HepG2 (cell line): ENCODE results near the gene LTBR. TPM values are rescaled to one million over a fixed set of nuclear protein-coding genes. Genes with fewer than 3 reads are reported as not detected.

Experiments
- CBX2 ChIP-seq, 2 experiments: fragments of 200-600 bp in 1 of 2; sonication (generic); formaldehyde crosslinking in 1 of 2; IDR thresholded peaks; 2 replicates each; pipeline versions ENCODE4 v1.7.0 to v1.8.1; 2018 to 2022; ENCODE audit warnings: low read depth in 2 of 2, low read length in 1 of 2, mild to moderate bottlenecking in 1 of 2, missing genetic modification reagents in 1 of 2
- CHD2 ChIP-seq: IDR thresholded peaks from 2 replicates; pipeline ENCODE4 v1.6.1; 2011; ENCODE audit warnings: low read depth, low read length, improper control_type of control experiment
- GATA4 ChIP-seq: sonication (generic); IDR thresholded peaks from 2 replicates; pipeline ENCODE4 v1.6.1; 2016; ENCODE audit warnings: antibody characterized with exemption, low read depth, borderline replicate concordance
- IRX3 ChIP-seq: sonication (generic); formaldehyde crosslinking; IDR thresholded peaks from 2 replicates; pipeline ENCODE4 v1.8.1; 2023; ENCODE audit warnings: mild to moderate bottlenecking, low read depth, missing genetic modification reagents, borderline replicate concordance
- NFIC ChIP-seq: IDR thresholded peaks from 2 replicates; pipeline ENCODE4 v1.6.1; 2012; ENCODE audit warnings: mild to moderate bottlenecking, low read length, inconsistent platforms
- POLR2G ChIP-seq: fragments of 200-400 bp; formaldehyde crosslinking; IDR thresholded peaks from 2 replicates; pipeline ENCODE4 v1.6.1; 2018; ENCODE audit warnings: mild to moderate bottlenecking, low read depth, low read length, moderate library complexity
- RXRB ChIP-seq: IDR thresholded peaks from 2 replicates; pipeline ENCODE4 v1.6.1; 2016; ENCODE audit warnings: borderline replicate concordance, missing genetic modification reagents, missing compliant biosample characterization
- ZFP1 ChIP-seq: IDR thresholded peaks from 2 replicates; pipeline ENCODE4 v1.6.1; 2016
- ZFY ChIP-seq: sonication (generic); formaldehyde crosslinking; IDR thresholded peaks from 2 replicates; pipeline ENCODE4 v1.4.0; 2020; ENCODE audit warnings: missing genetic modification reagents
- ZNF124 ChIP-seq: sonication (generic); formaldehyde crosslinking; IDR thresholded peaks from 2 replicates; pipeline ENCODE4 v1.4.0; 2020; ENCODE audit warnings: missing genetic modification reagents
- ZNF225 ChIP-seq: sonication (generic); formaldehyde crosslinking; IDR thresholded peaks from 2 replicates; pipeline ENCODE4 v1.4.0; 2020; ENCODE audit warnings: mild to moderate bottlenecking, missing genetic modification reagents
- ZNF274 ChIP-seq: sonication (generic); formaldehyde crosslinking; IDR thresholded peaks from 2 replicates; pipeline ENCODE4 v1.5.1; 2020; ENCODE audit warnings: mild to moderate bottlenecking, missing genetic modification reagents
- ZNF383 ChIP-seq: sonication (generic); formaldehyde crosslinking; IDR thresholded peaks from 2 replicates; pipeline ENCODE4 v1.4.0; 2020; ENCODE audit warnings: missing genetic modification reagents, mild to moderate bottlenecking, borderline replicate concordance
- ZNF572 ChIP-seq: sonication (generic); formaldehyde crosslinking; IDR thresholded peaks from 2 replicates; pipeline ENCODE4 v1.5.1; 2020; ENCODE audit warnings: mild to moderate bottlenecking, missing genetic modification reagents
- ZNF737 ChIP-seq: sonication (generic); formaldehyde crosslinking; IDR thresholded peaks from 2 replicates; pipeline ENCODE4 v1.5.0; 2020; ENCODE audit warnings: missing genetic modification reagents, mild to moderate bottlenecking, borderline replicate concordance
- polyA plus RNA-seq, 8 experiments: library from polyadenylated mRNA; depleted of rRNA in 3 of 8; stranded (reverse) in 7 of 8; unstranded in 1 of 8; fragments of >200 nt; fragmentation: Illumina TruSeq in 4 of 8; extraction: Trizol in 4 of 8; gene quantifications; 2 replicates each; pipeline versions ENCODE4 v1.2.1 to v1.2.3, GENCODE V29; 2011 to 2016; ENCODE audit warnings: low read depth in 4 of 8, missing spikeins in 1 of 8, mixed read lengths in 1 of 8; ENCODE audit not compliant: insufficient read depth in 1 of 8
- total RNA-seq, 5 experiments: library from RNA; depleted of rRNA; stranded (reverse); fragments of >200 nt; fragmentation: Illumina TruSeq; extraction: Trizol; gene quantifications; 2 replicates each; pipeline ENCODE4 v1.2.3, GENCODE V29; 2016; ENCODE audit warnings: low read depth in 1 of 5
- TF ChIP-seq, protein P1 (sequence below): sonication (generic); formaldehyde crosslinking; IDR thresholded peaks from 2 replicates; pipeline ENCODE4 v1.8.1; 2023; ENCODE audit warnings: mild to moderate bottlenecking, inconsistent platforms, moderate library complexity, missing genetic modification reagents, borderline replicate concordance
- TF ChIP-seq, protein P2 (sequence below): sonication (generic); formaldehyde crosslinking; IDR thresholded peaks from 2 replicates; pipeline ENCODE4 v1.4.0; 2020; ENCODE audit warnings: missing genetic modification reagents; ENCODE audit errors: not compliant biosample characterization
- TF ChIP-seq, protein P3 (sequence below): sonication (generic); formaldehyde crosslinking; IDR thresholded peaks from 2 replicates; pipeline ENCODE4 v1.8.1; 2022; ENCODE audit warnings: mild to moderate bottlenecking, missing genetic modification reagents
- TF ChIP-seq, protein P4 (sequence below): sonication (generic); formaldehyde crosslinking; IDR thresholded peaks from 2 replicates; pipeline ENCODE4 v1.8.0; 2022; ENCODE audit warnings: low read depth, missing genetic modification reagents
- TF ChIP-seq, protein P5 (sequence below): sonication (generic); formaldehyde crosslinking; IDR thresholded peaks from 2 replicates; pipeline ENCODE4 v1.5.0; 2020; ENCODE audit warnings: missing genetic modification reagents
- TF ChIP-seq, protein P6 (sequence below): sonication (generic); formaldehyde crosslinking; IDR thresholded peaks from 2 replicates; pipeline ENCODE4 v1.4.0; 2020; ENCODE audit warnings: mild to moderate bottlenecking, missing genetic modification reagents

LTBR gene
- total and polyA plus RNA-seq, 2 of the 13 experiments (the other 11 are each of a cell fraction or from before 2014, with no cell fraction given): 31.4 to 34.8 TPM

DNA sequence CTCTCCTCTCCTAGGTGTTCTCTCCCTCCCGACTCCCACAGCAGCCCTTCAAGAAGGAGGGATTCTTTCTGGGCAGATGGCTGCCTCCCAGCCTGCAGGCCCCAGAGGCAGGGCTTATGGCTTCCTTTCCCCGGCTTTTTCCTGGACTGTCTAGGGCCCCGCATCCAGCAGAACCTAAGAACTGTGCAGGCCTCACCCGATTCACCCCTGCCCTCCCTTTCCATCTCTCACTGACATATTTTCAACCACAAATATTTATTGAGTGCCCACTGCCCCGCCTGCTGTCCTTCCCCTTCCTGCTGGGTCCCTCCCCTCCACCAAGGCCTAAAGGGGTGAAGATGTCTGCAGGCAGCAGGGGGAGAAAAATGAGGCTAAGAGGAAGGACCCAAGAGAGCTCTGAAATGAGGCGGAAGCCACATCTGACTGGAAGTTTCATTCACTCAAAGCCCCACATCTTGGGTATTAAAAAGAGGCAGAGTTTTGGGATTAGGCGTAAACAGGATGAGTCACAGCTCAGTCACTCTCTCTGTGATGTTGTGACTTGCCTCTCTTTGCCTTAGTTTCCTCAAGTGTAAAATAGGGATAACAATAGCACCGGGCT is 11.5 kb upstream of the LTBR start (continued):
- TF ChIP-seq, protein P1, sequence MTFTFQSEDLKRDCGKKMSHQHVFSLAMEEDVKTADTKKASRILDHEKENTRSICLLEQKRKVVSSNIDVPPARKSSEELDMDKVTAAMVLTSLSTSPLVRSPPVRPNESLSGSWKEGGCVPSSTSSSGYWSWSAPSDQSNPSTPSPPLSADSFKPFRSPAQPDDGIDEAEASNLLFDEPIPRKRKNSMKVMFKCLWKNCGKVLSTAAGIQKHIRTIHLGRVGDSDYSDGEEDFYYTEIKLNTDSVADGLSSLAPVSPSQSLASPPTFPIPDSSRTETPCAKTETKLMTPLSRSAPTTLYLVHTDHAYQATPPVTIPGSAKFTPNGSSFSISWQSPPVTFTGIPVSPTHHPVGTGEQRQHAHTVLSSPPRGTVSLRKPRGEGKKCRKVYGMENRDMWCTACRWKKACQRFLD: no peak
- TF ChIP-seq CBX2 (IDR thresholded peaks at IDR 0.05; ENCODE audit: low read depth, low read length) (no peak), CBX2 (CRISPR knock-in tag; IDR thresholded peaks at IDR 0.05; ENCODE audit: low read depth) (no peak), ZNF274 (no peak), CHD2 (no peak), ZNF572 (CRISPR knock-in tag) (no peak), ZNF383 (CRISPR knock-in tag) (no peak), ZNF737 (CRISPR knock-in tag) (no peak), ZNF225 (CRISPR knock-in tag) (no peak), GATA4 (peak; percentile 20; the same call in 1 of the 2 replicates), IRX3 (CRISPR knock-in tag) (no peak), ZNF124 (CRISPR knock-in tag) (peak; percentile 61; the same call in 1 of the 2 replicates), POLR2G (peak; percentile 66), ZFY (CRISPR knock-in tag) (peak; percentile 86), RXRB (CRISPR knock-in tag) (peak; percentile 93), ZFP1 (CRISPR knock-in tag) (no peak), NFIC (peak; percentile 57; the same call in 1 of the 2 replicates)
- TF ChIP-seq, protein P2, sequence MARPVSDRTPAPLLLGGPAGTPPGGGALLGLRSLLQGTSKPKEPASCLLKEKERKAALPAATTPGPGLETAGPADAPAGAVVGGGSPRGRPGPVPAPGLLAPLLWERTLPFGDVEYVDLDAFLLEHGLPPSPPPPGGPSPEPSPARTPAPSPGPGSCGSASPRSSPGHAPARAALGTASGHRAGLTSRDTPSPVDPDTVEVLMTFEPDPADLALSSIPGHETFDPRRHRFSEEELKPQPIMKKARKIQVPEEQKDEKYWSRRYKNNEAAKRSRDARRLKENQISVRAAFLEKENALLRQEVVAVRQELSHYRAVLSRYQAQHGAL (CRISPR knock-in tag): no peak
- TF ChIP-seq, protein P3, sequence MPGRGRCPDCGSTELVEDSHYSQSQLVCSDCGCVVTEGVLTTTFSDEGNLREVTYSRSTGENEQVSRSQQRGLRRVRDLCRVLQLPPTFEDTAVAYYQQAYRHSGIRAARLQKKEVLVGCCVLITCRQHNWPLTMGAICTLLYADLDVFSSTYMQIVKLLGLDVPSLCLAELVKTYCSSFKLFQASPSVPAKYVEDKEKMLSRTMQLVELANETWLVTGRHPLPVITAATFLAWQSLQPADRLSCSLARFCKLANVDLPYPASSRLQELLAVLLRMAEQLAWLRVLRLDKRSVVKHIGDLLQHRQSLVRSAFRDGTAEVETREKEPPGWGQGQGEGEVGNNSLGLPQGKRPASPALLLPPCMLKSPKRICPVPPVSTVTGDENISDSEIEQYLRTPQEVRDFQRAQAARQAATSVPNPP: 0 out of 2 replicates have a peak, but pooled peaks have one; percentile 54
- TF ChIP-seq, protein P4, sequence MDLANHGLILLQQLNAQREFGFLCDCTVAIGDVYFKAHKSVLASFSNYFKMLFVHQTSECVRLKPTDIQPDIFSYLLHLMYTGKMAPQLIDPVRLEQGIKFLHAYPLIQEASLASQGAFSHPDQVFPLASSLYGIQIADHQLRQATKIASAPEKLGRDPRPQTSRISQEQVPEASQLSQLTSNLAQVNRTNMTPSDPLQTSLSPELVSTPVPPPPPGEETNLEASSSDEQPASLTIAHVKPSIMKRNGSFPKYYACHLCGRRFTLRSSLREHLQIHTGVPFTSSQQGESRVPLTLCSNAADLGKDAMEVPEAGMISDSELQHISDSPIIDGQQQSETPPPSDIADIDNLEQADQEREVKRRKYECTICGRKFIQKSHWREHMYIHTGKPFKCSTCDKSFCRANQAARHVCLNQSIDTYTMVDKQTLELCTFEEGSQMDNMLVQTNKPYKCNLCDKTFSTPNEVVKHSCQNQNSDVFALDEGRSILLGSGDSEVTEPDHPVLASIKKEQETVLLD: no peak
- TF ChIP-seq, protein P5, sequence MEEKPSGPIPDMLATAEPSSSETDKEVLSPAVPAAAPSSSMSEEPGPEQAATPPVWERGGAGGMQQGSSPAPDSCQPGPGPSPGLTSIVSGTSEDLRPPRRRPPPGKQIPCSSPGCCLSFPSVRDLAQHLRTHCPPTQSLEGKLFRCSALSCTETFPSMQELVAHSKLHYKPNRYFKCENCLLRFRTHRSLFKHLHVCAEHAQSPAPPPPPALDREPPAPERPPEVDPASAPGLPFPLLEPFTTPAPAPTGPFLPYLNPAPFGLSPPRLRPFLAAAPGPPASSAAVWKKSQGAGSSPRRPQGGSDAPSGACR (CRISPR knock-in tag): 0 out of 2 replicates have a peak, but pooled peaks have one; percentile 14
- TF ChIP-seq, protein P6, sequence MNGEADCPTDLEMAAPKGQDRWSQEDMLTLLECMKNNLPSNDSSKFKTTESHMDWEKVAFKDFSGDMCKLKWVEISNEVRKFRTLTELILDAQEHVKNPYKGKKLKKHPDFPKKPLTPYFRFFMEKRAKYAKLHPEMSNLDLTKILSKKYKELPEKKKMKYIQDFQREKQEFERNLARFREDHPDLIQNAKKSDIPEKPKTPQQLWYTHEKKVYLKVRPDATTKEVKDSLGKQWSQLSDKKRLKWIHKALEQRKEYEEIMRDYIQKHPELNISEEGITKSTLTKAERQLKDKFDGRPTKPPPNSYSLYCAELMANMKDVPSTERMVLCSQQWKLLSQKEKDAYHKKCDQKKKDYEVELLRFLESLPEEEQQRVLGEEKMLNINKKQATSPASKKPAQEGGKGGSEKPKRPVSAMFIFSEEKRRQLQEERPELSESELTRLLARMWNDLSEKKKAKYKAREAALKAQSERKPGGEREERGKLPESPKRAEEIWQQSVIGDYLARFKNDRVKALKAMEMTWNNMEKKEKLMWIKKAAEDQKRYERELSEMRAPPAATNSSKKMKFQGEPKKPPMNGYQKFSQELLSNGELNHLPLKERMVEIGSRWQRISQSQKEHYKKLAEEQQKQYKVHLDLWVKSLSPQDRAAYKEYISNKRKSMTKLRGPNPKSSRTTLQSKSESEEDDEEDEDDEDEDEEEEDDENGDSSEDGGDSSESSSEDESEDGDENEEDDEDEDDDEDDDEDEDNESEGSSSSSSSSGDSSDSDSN: peak; percentile 28; the same call in 1 of the 2 replicates
